ENCODE results near the gene WWOX.

Gene WWOX

DNA sequence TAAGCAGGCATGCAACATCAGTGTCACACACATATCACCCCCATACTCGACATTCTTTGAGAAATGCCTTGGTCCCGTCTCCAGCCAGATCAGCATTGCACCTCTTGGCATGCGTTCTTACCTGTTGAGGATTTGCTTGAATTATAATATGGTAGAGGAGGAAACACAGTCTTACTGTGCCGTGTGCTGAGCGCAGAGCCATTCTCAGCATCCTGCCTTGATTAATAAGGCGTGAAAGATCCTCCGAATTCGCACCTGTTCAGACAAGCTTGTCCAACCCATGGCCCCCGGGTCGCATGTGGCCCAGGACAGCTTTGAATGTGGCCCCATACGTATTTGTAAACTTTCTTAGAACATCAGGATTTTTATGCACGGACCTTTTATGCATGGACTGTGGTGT is 408.1 kb downstream of the WWOX start:
- Histone ChIP-seq H2AFZ (ENCODE audit: low read length) (no peak overlapping the region), H3K27ac (ENCODE audit: low read length) (no peak overlapping the region), H3K4me1 (ENCODE audit: low read length) (no peaks in the 10 kb centered on the region), H3F3A (ENCODE audit: insufficient read depth, low read length) (no peaks in the 10 kb centered on the region), H3K9ac (ENCODE audit: low read length) (no peak overlapping the region), H3K9me2 (replicated peaks; ENCODE audit: insufficient read depth, low read length) (no peaks in the 10 kb centered on the region), H3K27me3 (replicated peaks; ENCODE audit: insufficient read depth, low read length) (no peaks in the 10 kb centered on the region), H3K79me2 (ENCODE audit: low read length) (no peaks in the 10 kb centered on the region), H3K36me3 (replicated peaks; ENCODE audit: insufficient read depth, low read length) (no peaks in the 10 kb centered on the region), H3K9me3 (replicated peaks; ENCODE audit: insufficient read depth, low read length) (no peaks in the 10 kb centered on the region), H3K4me3 (ENCODE audit: low read length) (no peak overlapping the region), H4K20me1 (ENCODE audit: insufficient read depth, low read length) (no peaks in the 10 kb centered on the region), H3K4me2 (ENCODE audit: low read depth, low read length) (no peak overlapping the region)
- no peak for TF ChIP-seq EZH2phosphoT487 (IDR thresholded peaks at IDR 0.05; ENCODE audit: low read length)
- TF ChIP-seq, protein P1, sequence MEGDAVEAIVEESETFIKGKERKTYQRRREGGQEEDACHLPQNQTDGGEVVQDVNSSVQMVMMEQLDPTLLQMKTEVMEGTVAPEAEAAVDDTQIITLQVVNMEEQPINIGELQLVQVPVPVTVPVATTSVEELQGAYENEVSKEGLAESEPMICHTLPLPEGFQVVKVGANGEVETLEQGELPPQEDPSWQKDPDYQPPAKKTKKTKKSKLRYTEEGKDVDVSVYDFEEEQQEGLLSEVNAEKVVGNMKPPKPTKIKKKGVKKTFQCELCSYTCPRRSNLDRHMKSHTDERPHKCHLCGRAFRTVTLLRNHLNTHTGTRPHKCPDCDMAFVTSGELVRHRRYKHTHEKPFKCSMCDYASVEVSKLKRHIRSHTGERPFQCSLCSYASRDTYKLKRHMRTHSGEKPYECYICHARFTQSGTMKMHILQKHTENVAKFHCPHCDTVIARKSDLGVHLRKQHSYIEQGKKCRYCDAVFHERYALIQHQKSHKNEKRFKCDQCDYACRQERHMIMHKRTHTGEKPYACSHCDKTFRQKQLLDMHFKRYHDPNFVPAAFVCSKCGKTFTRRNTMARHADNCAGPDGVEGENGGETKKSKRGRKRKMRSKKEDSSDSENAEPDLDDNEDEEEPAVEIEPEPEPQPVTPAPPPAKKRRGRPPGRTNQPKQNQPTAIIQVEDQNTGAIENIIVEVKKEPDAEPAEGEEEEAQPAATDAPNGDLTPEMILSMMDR (IDR thresholded peaks at IDR 0.05; ENCODE audit: low read length): no peak
- no peak for TF ChIP-seq EZH2 (optimal IDR thresholded peaks at IDR 0.05; ENCODE audit: low read depth, low read length)
- DNase-seq: no peak

DNA sequence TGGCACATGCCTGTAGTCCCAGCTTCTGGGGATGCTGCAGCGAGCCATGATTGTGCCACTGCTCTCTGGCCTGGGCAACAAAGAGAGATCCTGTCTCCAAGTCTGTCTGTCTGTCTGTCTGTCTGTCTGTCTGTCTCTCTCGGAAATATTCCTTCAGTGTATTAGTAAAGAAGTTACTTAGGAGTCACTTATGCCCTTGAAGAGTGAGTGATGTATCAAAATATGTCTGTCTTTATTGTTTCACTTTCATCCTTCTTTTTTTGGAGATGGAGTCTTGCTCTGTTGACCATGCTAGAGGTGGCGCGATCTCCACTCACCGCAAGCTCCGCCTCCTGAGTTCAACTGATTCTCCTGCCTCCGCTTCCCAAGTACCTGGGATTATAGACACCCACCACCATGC is 410.5 kb downstream of the WWOX start:
- Histone ChIP-seq H3K27me3 (replicated peaks; ENCODE audit: insufficient read depth, low read length) (no peaks in the 10 kb centered on the region), H4K20me1 (ENCODE audit: insufficient read depth, low read length) (no peaks in the 10 kb centered on the region), H3K4me3 (ENCODE audit: low read length) (no peak overlapping the region), H3K9me3 (replicated peaks; ENCODE audit: insufficient read depth, low read length) (no peaks in the 10 kb centered on the region), H3K4me2 (ENCODE audit: low read depth, low read length) (no peak overlapping the region), H3K36me3 (replicated peaks; ENCODE audit: insufficient read depth, low read length) (no peaks in the 10 kb centered on the region), H3K27ac (ENCODE audit: low read length) (no peak overlapping the region), H3K9ac (ENCODE audit: low read length) (no peak overlapping the region), H3F3A (ENCODE audit: insufficient read depth, low read length) (no peaks in the 10 kb centered on the region), H3K79me2 (ENCODE audit: low read length) (no peaks in the 10 kb centered on the region), H2AFZ (ENCODE audit: low read length) (no peak overlapping the region), H3K9me2 (replicated peaks; ENCODE audit: insufficient read depth, low read length) (no peaks in the 10 kb centered on the region), H3K4me1 (ENCODE audit: low read length) (no peaks in the 10 kb centered on the region)
- DNase-seq: no peak
- no peak for TF ChIP-seq EZH2phosphoT487 (IDR thresholded peaks at IDR 0.05; ENCODE audit: low read length)
- no peak for TF ChIP-seq EZH2 (optimal IDR thresholded peaks at IDR 0.05; ENCODE audit: low read depth, low read length)
- TF ChIP-seq, protein P1 (IDR thresholded peaks at IDR 0.05; ENCODE audit: low read length): no peak

DNA sequence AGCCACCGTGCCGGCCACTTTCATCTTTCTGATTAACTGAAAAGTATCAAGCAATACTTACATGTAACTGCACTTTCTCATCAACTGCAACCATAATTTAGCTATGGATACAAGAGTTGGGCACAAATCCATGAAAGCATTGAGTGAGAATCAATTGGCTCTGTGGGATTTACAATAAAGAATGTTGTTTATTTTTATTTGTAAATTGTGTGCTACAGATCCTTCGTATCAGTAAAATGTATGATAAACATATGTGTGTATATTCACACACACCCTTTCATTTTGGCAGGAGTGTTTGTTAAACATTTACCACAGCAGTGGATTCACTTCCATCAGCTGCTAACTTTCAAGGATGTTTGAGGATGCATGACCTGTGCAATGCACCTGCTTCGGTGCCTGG is 411.0 kb downstream of the WWOX start:
- no peaks in the 10 kb centered on the region for H3K36me3 ChIP-seq (replicated peaks; ENCODE audit: insufficient read depth, low read length)
- no peaks in the 10 kb centered on the region for H3K9me2 ChIP-seq (replicated peaks; ENCODE audit: insufficient read depth, low read length)
- no peaks in the 10 kb centered on the region for H3K79me2 ChIP-seq (ENCODE audit: low read length)
- H3K27ac ChIP-seq (ENCODE audit: low read length): no peak overlapping the region
- H3K27me3 ChIP-seq (replicated peaks; ENCODE audit: insufficient read depth, low read length): no peaks in the 10 kb centered on the region
- H3K4me1 ChIP-seq (ENCODE audit: low read length): no peaks in the 10 kb centered on the region
- no peak overlapping the region for H3K9ac ChIP-seq (ENCODE audit: low read length)
- H2AFZ ChIP-seq (ENCODE audit: low read length): no peak overlapping the region
- no peaks in the 10 kb centered on the region for H3F3A ChIP-seq (ENCODE audit: insufficient read depth, low read length)
- no peak for DNase-seq
- no peak overlapping the region for H3K4me2 ChIP-seq (ENCODE audit: low read depth, low read length)
- no peak overlapping the region for H3K4me3 ChIP-seq (ENCODE audit: low read length)
- H3K9me3 ChIP-seq (replicated peaks; ENCODE audit: insufficient read depth, low read length): no peaks in the 10 kb centered on the region
- no peak for TF ChIP-seq EZH2phosphoT487 (IDR thresholded peaks at IDR 0.05; ENCODE audit: low read length)
- TF ChIP-seq, protein P1 (IDR thresholded peaks at IDR 0.05; ENCODE audit: low read length): no peak
- no peak for TF ChIP-seq EZH2 (optimal IDR thresholded peaks at IDR 0.05; ENCODE audit: low read depth, low read length)
- no peaks in the 10 kb centered on the region for H4K20me1 ChIP-seq (ENCODE audit: insufficient read depth, low read length)

All from MM.1S (cell line).